ENCODE results near the gene RGP1.

Gene RGP1

DNA sequence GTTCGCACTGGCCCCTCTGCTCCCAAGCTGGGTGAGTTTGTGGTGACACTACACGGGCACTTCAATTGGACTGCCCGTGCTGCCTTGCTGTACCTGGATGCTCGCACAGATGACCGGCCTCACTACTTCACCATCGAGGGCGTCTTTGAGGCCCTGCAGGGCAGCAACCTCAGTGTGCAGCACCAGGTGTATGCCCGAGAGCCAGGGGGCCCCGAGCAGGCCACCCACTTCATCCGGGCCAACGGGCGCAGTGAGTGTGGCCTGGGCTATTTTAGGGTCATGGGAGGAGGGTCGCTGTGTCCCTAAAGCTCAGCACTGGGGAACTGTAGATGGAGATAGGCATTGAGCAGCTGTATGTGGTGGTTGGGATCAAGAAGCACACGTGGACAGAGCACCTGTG is 43.7 kb downstream of the RGP1 start:
- Histone ChIP-seq H3K36me3 (ENCODE audit: control insufficient read depth, insufficient read depth, low read length) (no peaks in the 10 kb centered on the region), H3K9me3 (ENCODE audit: control insufficient read depth, insufficient read depth, low read length) (no peaks in the 10 kb centered on the region), H3K4me3 (ENCODE audit: low read depth, low read length) (no peak overlapping the region), H3K27ac (ENCODE audit: low read depth, low read length) (no peak overlapping the region), H3K4me1 (ENCODE audit: control insufficient read depth, insufficient read depth, low read length) (peaks cover 18% of the 10 kb centered on the region), H3K9ac (ENCODE audit: low read depth, low read length) (no peak overlapping the region), H3K27me3 (ENCODE audit: control insufficient read depth, insufficient read depth, low read length) (peaks cover 7% of the 10 kb centered on the region; the same call in 1 of the 2 replicates)

DNA sequence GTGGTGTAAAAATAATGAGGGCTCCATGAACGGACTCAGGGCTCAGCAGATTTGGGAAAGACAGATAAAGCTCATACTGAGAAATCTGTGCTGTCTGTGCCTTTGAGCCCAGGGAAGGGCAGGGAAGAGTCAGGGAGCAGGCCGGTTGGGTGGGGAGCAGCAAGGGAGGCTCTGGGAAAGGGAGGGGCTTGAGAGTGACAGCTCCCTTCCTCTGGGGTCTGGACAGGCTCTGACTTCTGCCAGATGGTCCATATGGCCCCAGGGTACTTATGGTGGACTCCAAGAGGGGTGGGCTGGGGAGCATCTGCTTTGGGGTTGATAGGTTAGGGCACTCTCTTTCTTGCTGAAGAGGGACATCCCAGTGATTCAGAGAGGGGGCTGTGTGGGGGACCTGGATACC is 44.4 kb downstream of the RGP1 start:
- Histone ChIP-seq H3K27me3 (ENCODE audit: control insufficient read depth, insufficient read depth, low read length) (peaks cover 7% of the 10 kb centered on the region; the same call in 1 of the 2 replicates), H3K4me1 (ENCODE audit: control insufficient read depth, insufficient read depth, low read length) (peaks cover 18% of the 10 kb centered on the region), H3K9ac (ENCODE audit: low read depth, low read length) (no peak overlapping the region), H3K9me3 (ENCODE audit: control insufficient read depth, insufficient read depth, low read length) (no peaks in the 10 kb centered on the region), H3K4me3 (ENCODE audit: low read depth, low read length) (no peak overlapping the region), H3K27ac (ENCODE audit: low read depth, low read length) (no peak overlapping the region), H3K36me3 (ENCODE audit: control insufficient read depth, insufficient read depth, low read length) (no peaks in the 10 kb centered on the region)

GRCh38 chr9:35795695-35796094 is 46.6 kb downstream of the RGP1 start:
- no peak overlapping the region for H3K4me3 ChIP-seq (ENCODE audit: low read depth, low read length)
- no peak overlapping the region for H3K9ac ChIP-seq (ENCODE audit: low read depth, low read length)
- peaks cover 4% of the 10 kb centered on the region for H3K4me1 ChIP-seq (ENCODE audit: control insufficient read depth, insufficient read depth, low read length)
- H3K36me3 ChIP-seq (ENCODE audit: control insufficient read depth, insufficient read depth, low read length): no peaks in the 10 kb centered on the region; the same call in 1 of the 2 replicates
- no peaks in the 10 kb centered on the region for H3K9me3 ChIP-seq (ENCODE audit: control insufficient read depth, insufficient read depth, low read length)
- H3K27me3 ChIP-seq (ENCODE audit: control insufficient read depth, insufficient read depth, low read length): peaks cover 4% of the 10 kb centered on the region; the same call in 1 of the 2 replicates
- H3K27ac ChIP-seq (ENCODE audit: low read depth, low read length): no peak overlapping the region

- no peaks in the 10 kb centered on the region for H3K4me1 ChIP-seq (ENCODE audit: control insufficient read depth, insufficient read depth, low read length)
- no peak overlapping the region for H3K9ac ChIP-seq (ENCODE audit: low read depth, low read length)
- no peak overlapping the region for H3K4me3 ChIP-seq (ENCODE audit: low read depth, low read length)
- no peaks in the 10 kb centered on the region for H3K9me3 ChIP-seq (ENCODE audit: control insufficient read depth, insufficient read depth, low read length)
- no peak overlapping the region for H3K27ac ChIP-seq (ENCODE audit: low read depth, low read length)
- no peaks in the 10 kb centered on the region for H3K27me3 ChIP-seq (ENCODE audit: control insufficient read depth, insufficient read depth, low read length)
- H3K36me3 ChIP-seq (ENCODE audit: control insufficient read depth, insufficient read depth, low read length): peaks cover 7% of the 10 kb centered on the region; the same call in 1 of the 2 replicates
These were observed 48.4 kb downstream of the RGP1 start for GRCh38 chr9:35797311-35798109.

DNA sequence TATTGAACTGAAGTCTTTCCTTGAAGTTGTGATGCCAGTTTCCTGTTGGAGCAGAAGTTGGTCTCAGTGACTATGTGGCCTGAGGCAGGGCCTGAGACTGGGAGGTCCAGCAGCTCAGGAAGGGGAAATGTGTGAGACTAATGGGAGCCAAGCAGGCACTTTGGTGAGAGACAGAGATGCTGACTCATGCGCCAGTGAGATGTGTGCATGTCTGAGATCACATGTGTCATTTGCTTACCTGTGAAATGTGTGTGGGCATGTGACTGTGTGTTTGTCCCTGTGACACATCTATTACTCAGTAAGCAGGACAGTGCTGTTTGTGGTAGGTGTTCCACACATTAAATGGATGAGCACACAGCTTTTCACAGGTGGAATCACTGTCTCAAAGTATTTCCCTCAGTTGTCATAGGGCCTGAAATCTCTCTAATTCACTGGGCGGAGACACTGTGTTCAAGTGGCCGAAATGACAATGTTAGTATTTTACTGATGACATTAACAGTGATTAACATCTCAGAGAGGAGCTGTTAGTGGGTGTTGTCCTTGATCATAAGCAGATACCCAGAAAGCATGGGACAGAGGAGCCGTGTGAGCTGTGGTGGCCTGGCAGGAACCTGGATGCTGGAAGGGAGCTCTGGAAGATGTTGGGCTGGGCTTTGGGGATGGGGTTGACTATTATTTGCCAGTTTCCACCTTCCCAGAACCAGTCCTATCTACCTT is 49.7 kb downstream of the RGP1 start:
- no peaks in the 10 kb centered on the region for H3K27me3 ChIP-seq (ENCODE audit: control insufficient read depth, insufficient read depth, low read length)
- H3K9me3 ChIP-seq (ENCODE audit: control insufficient read depth, insufficient read depth, low read length): no peaks in the 10 kb centered on the region
- H3K4me1 ChIP-seq (ENCODE audit: control insufficient read depth, insufficient read depth, low read length): no peaks in the 10 kb centered on the region
- no peak overlapping the region for H3K4me3 ChIP-seq (ENCODE audit: low read depth, low read length)
- H3K27ac ChIP-seq (ENCODE audit: low read depth, low read length): no peak overlapping the region
- H3K36me3 ChIP-seq (ENCODE audit: control insufficient read depth, insufficient read depth, low read length): peaks cover 10% of the 10 kb centered on the region
- H3K9ac ChIP-seq (ENCODE audit: low read depth, low read length): no peak overlapping the region

- Histone ChIP-seq H3K4me3 (ENCODE audit: low read depth, low read length) (no peak overlapping the region), H3K27me3 (ENCODE audit: control insufficient read depth, insufficient read depth, low read length) (no peaks in the 10 kb centered on the region), H3K4me1 (ENCODE audit: control insufficient read depth, insufficient read depth, low read length) (no peaks in the 10 kb centered on the region), H3K9ac (ENCODE audit: low read depth, low read length) (no peak overlapping the region), H3K9me3 (ENCODE audit: control insufficient read depth, insufficient read depth, low read length) (no peaks in the 10 kb centered on the region), H3K36me3 (ENCODE audit: control insufficient read depth, insufficient read depth, low read length) (peaks cover 14% of the 10 kb centered on the region), H3K27ac (ENCODE audit: low read depth, low read length) (no peak overlapping the region)
These were observed 51.4 kb downstream of the RGP1 start for GRCh38 chr9:35800530-35800929.

- H3K27ac ChIP-seq (ENCODE audit: low read depth, low read length): no peak overlapping the region
These were observed 52.4 kb downstream of the RGP1 start for GRCh38 chr9:35801328-35802128.

GRCh38 chr9:35806101-35806500 is 57.0 kb downstream of the RGP1 start:
- Histone ChIP-seq H3K36me3 (ENCODE audit: control insufficient read depth, insufficient read depth, low read length) (peaks cover 41% of the 10 kb centered on the region), H3K4me3 (ENCODE audit: low read depth, low read length) (no peak overlapping the region)

More at GRCh38 chr9:35801328-35802128, 52.4 kb downstream of the RGP1 start:
- no peak overlapping the region for H3K4me3 ChIP-seq (ENCODE audit: low read depth, low read length)
- peaks cover 24% of the 10 kb centered on the region for H3K36me3 ChIP-seq (ENCODE audit: control insufficient read depth, insufficient read depth, low read length)
- H3K9ac ChIP-seq (ENCODE audit: low read depth, low read length): no peak overlapping the region
- H3K9me3 ChIP-seq (ENCODE audit: control insufficient read depth, insufficient read depth, low read length): no peaks in the 10 kb centered on the region
- H3K4me1 ChIP-seq (ENCODE audit: control insufficient read depth, insufficient read depth, low read length): no peaks in the 10 kb centered on the region
- no peaks in the 10 kb centered on the region for H3K27me3 ChIP-seq (ENCODE audit: control insufficient read depth, insufficient read depth, low read length)

More at GRCh38 chr9:35806101-35806500, 57.0 kb downstream of the RGP1 start:
- no peaks in the 10 kb centered on the region for H3K4me1 ChIP-seq (ENCODE audit: control insufficient read depth, insufficient read depth, low read length)
- no peaks in the 10 kb centered on the region for H3K9me3 ChIP-seq (ENCODE audit: control insufficient read depth, insufficient read depth, low read length)
- no peak overlapping the region for H3K9ac ChIP-seq (ENCODE audit: low read depth, low read length)
- H3K27ac ChIP-seq (ENCODE audit: low read depth, low read length): no peak overlapping the region
- H3K27me3 ChIP-seq (ENCODE audit: control insufficient read depth, insufficient read depth, low read length): no peaks in the 10 kb centered on the region

Data from HUES48 (cell line).